Stimulated activated CD8-positive, alpha-beta memory T cell treated with anti-CD3 and anti-CD28 coated beads, Interleukin-2, amount 100 ng/mL, for 1 hour (primary cell): ENCODE measurements around the gene STAC2.
"Not testable (repeated sequence)": the region's sequence is repeated elsewhere in the genome, so short reads cannot be mapped to it uniquely, and the experiment has no call there.

ENCODE experiments used
- DNase-seq, 2 donors: peaks; one replicate each; pipeline ENCODE4 v3.0.0-alpha.2; 2020; ENCODE audit warnings: low read depth in 2 of 2

Gene STAC2

GRCh38 chr17:39225308-39225958 is at the start of gene STAC2:
Gene STAC2 (minus strand): TSS chr17:39225945. CDS start chr17:39225502, 443 bp downstream.
- no peak for DNase-seq

- no peak for DNase-seq
Observed at GRCh38 chr17:39271546-39271945, 45.8 kb upstream of the STAC2 start.

GRCh38 chr17:39270923-39271322 is 45.2 kb upstream of the STAC2 start:
- DNase-seq = no peak

- DNase-seq = no peak
Observed at GRCh38 chr17:39264119-39264518, 38.4 kb upstream of the STAC2 start.

- DNase-seq = no peak
Observed at GRCh38 chr17:39261286-39261685, 35.5 kb upstream of the STAC2 start.

GRCh38 chr17:39252788-39253460 is 27.2 kb upstream of the STAC2 start:
- DNase-seq = no peak

GRCh38 chr17:39251997-39252396 is 26.3 kb upstream of the STAC2 start:
- DNase-seq = no peak

GRCh38 chr17:39250076-39250475 is 24.3 kb upstream of the STAC2 start:
- not testable (repeated sequence) for DNase-seq

GRCh38 chr17:39246274-39246673 is 20.5 kb upstream of the STAC2 start:
- no peak for DNase-seq

GRCh38 chr17:39244600-39245570 is 19.1 kb upstream of the STAC2 start:
- DNase-seq = peak; percentile 75 to 80

GRCh38 chr17:39244016-39244599 is 18.4 kb upstream of the STAC2 start:
- no peak for DNase-seq

GRCh38 chr17:39243155-39243554 is 17.4 kb upstream of the STAC2 start:
- no peak for DNase-seq

GRCh38 chr17:39240631-39241030 is 14.9 kb upstream of the STAC2 start:
- DNase-seq = no peak

GRCh38 chr17:39239640-39240314 is 14.0 kb upstream of the STAC2 start:
- DNase-seq = peak; percentile 25 to 45

GRCh38 chr17:39238311-39238972 is 12.7 kb upstream of the STAC2 start:
- peak; percentile 55 to 65 for DNase-seq

- DNase-seq = no peak
Observed at GRCh38 chr17:39237586-39237985, 11.8 kb upstream of the STAC2 start.

- DNase-seq = no peak
Observed at GRCh38 chr17:39236981-39237441, 11.3 kb upstream of the STAC2 start.

- no peak for DNase-seq
Observed at GRCh38 chr17:39236450-39236927, 10.7 kb upstream of the STAC2 start.

GRCh38 chr17:39235555-39236449 is 10.1 kb upstream of the STAC2 start:
- peak in 1 of 2 donors; percentile 12 for DNase-seq
